ENCODE results near the gene SHANK1.

The SHANK1 gene

GRCh38 chr19:50702158-50702870 is 17.3 kb downstream of the SHANK1 start:
- Histone ChIP-seq H4K20me1 (ENCODE audit: insufficient read depth, low read length, poor library complexity, severe bottlenecking) (no peaks in the 10 kb centered on the region), H3K36me3 (ENCODE audit: insufficient read depth, low read length) (no peaks in the 10 kb centered on the region)

GRCh38 chr19:50701367-50701985 is 18.1 kb downstream of the SHANK1 start:
- Histone ChIP-seq H4K20me1 (ENCODE audit: insufficient read depth, low read length, poor library complexity, severe bottlenecking) (no peaks in the 10 kb centered on the region), H3F3A (ENCODE audit: low read depth) (no peaks in the 10 kb centered on the region), H3K9me2 (replicated peaks; ENCODE audit: low read depth, low read length) (no peaks in the 10 kb centered on the region), H3K27me3 (ENCODE audit: insufficient read depth, low read length, poor library complexity, severe bottlenecking) (no peaks in the 10 kb centered on the region), H3K36me3 (ENCODE audit: insufficient read depth, low read length) (no peaks in the 10 kb centered on the region), H3K9ac (ENCODE audit: low read depth, low read length, poor library complexity, severe bottlenecking) (no peak overlapping the region), H2AFZ (ENCODE audit: low read length) (no peak overlapping the region), H3K79me2 (ENCODE audit: insufficient read depth, low read length) (no peaks in the 10 kb centered on the region), H3K9me3 (ENCODE audit: insufficient read depth, low read depth, low read length) (no peaks in the 10 kb centered on the region), H3K4me2 (ENCODE audit: low read depth, low read length, poor library complexity, severe bottlenecking) (no peak overlapping the region), H3K4me1 (ENCODE audit: insufficient read depth, low read length, poor library complexity, severe bottlenecking) (no peaks in the 10 kb centered on the region), H3K4me3 (ENCODE audit: low read length, poor library complexity, severe bottlenecking) (no peak overlapping the region)
- TF ChIP-seq EZH2phosphoT487 (IDR thresholded peaks at IDR 0.05; ENCODE audit: borderline replicate concordance), result no peak
- TF ChIP-seq, protein P1, sequence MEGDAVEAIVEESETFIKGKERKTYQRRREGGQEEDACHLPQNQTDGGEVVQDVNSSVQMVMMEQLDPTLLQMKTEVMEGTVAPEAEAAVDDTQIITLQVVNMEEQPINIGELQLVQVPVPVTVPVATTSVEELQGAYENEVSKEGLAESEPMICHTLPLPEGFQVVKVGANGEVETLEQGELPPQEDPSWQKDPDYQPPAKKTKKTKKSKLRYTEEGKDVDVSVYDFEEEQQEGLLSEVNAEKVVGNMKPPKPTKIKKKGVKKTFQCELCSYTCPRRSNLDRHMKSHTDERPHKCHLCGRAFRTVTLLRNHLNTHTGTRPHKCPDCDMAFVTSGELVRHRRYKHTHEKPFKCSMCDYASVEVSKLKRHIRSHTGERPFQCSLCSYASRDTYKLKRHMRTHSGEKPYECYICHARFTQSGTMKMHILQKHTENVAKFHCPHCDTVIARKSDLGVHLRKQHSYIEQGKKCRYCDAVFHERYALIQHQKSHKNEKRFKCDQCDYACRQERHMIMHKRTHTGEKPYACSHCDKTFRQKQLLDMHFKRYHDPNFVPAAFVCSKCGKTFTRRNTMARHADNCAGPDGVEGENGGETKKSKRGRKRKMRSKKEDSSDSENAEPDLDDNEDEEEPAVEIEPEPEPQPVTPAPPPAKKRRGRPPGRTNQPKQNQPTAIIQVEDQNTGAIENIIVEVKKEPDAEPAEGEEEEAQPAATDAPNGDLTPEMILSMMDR (conservative IDR thresholded peaks at IDR 0.05; ENCODE audit: low read length), result no peak

More at GRCh38 chr19:50702158-50702870, 17.3 kb downstream of the SHANK1 start:
- H3K9me2 ChIP-seq (replicated peaks; ENCODE audit: low read depth, low read length), result no peaks in the 10 kb centered on the region
- no peaks in the 10 kb centered on the region for H3K4me1 ChIP-seq (ENCODE audit: insufficient read depth, low read length, poor library complexity, severe bottlenecking)
- H3K27me3 ChIP-seq (ENCODE audit: insufficient read depth, low read length, poor library complexity, severe bottlenecking), result no peaks in the 10 kb centered on the region
- no peaks in the 10 kb centered on the region for H3F3A ChIP-seq (ENCODE audit: low read depth)
- no peak overlapping the region for H3K4me3 ChIP-seq (ENCODE audit: low read length, poor library complexity, severe bottlenecking)
- TF ChIP-seq, protein P1 (conservative IDR thresholded peaks at IDR 0.05; ENCODE audit: low read length), result no peak
- no peak for TF ChIP-seq EZH2phosphoT487 (IDR thresholded peaks at IDR 0.05; ENCODE audit: borderline replicate concordance)
- H3K9ac ChIP-seq (ENCODE audit: low read depth, low read length, poor library complexity, severe bottlenecking), result no peak overlapping the region
- no peak overlapping the region for H3K4me2 ChIP-seq (ENCODE audit: low read depth, low read length, poor library complexity, severe bottlenecking)
- H3K79me2 ChIP-seq (ENCODE audit: insufficient read depth, low read length), result no peaks in the 10 kb centered on the region
- H3K9me3 ChIP-seq (ENCODE audit: insufficient read depth, low read depth, low read length), result no peaks in the 10 kb centered on the region
- no peak overlapping the region for H2AFZ ChIP-seq (ENCODE audit: low read length)

- Histone ChIP-seq H3K9me2 (replicated peaks; ENCODE audit: low read depth, low read length) (no peaks in the 10 kb centered on the region), H3K4me2 (ENCODE audit: low read depth, low read length, poor library complexity, severe bottlenecking) (no peak overlapping the region), H3K27me3 (ENCODE audit: insufficient read depth, low read length, poor library complexity, severe bottlenecking) (no peaks in the 10 kb centered on the region), H3K9me3 (ENCODE audit: insufficient read depth, low read depth, low read length) (no peaks in the 10 kb centered on the region), H3K4me1 (ENCODE audit: insufficient read depth, low read length, poor library complexity, severe bottlenecking) (no peaks in the 10 kb centered on the region), H4K20me1 (ENCODE audit: insufficient read depth, low read length, poor library complexity, severe bottlenecking) (no peaks in the 10 kb centered on the region), H3K4me3 (ENCODE audit: low read length, poor library complexity, severe bottlenecking) (no peak overlapping the region), H2AFZ (ENCODE audit: low read length) (no peak overlapping the region), H3K79me2 (ENCODE audit: insufficient read depth, low read length) (no peaks in the 10 kb centered on the region), H3K36me3 (ENCODE audit: insufficient read depth, low read length) (no peaks in the 10 kb centered on the region), H3K9ac (ENCODE audit: low read depth, low read length, poor library complexity, severe bottlenecking) (no peak overlapping the region), H3F3A (ENCODE audit: low read depth) (no peaks in the 10 kb centered on the region)
- TF ChIP-seq, protein P1 (conservative IDR thresholded peaks at IDR 0.05; ENCODE audit: low read length), result no peak
- TF ChIP-seq EZH2phosphoT487 (IDR thresholded peaks at IDR 0.05; ENCODE audit: borderline replicate concordance), result no peak
These were observed 22.0 kb downstream of the SHANK1 start for GRCh38 chr19:50697414-50698124.
